ENCODE measurements around the gene ZNF454.

ZNF454 gene

DNA sequence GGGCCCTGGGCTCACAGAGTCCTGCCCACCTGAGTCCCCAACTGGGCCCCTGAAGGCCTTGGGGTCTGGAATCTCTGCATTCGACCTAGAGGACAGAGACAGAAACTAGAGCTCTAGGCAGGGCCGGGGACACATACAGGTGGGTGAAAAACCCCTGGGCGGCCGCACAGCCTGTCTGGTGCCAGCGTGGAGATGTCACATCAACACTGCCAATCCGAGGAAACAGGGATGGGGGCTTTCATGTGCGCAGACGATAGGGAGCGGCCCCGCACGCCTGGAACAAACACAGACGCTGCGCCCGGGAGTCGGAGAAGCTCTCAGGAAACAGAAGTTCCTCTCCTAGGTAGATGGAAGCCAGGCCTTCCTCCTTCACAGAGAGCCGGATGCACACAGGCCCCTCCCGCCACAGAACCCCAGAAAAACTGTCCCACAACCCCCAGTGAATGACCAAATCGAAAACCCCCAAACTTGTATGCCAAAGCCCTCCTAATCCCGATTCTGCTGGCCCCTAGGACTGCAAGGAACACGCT is 52.3 kb downstream of the ZNF454 start:
- no peak for DNase-seq (ENCODE audit: low read depth, low spot score)

DNA sequence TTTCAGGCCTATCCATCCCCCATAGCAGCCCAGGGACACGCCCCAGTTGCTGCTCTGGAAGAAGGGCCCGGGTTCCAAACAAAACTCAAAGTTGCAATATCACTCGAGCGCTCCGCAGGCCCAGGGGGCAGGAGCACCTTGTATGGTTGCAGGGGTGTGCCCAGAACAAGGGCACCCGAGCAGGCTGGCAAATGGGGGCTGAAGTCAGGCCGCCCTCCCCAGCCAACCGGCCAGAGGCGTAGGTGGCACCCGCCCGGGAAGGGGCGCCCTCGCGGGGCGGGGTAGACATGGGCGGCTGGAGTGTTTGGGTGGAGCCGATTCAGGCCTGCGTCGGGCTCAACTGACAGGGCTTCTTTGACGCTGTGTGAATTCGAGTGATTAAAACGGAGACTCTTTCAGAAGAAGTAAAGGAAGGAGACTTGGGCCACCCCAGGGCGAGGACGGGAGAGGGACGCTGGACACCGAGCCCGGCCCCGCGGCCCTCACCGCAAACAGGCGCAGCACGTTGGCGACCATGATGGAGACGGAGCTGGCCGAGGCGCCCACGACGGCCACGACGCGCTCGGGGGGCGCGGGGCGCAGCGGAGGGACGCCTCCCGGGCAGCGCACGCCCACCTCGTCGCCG is 53.1 kb downstream of the ZNF454 start:
- DNase-seq (ENCODE audit: low read depth, low spot score), result no peak

DNA sequence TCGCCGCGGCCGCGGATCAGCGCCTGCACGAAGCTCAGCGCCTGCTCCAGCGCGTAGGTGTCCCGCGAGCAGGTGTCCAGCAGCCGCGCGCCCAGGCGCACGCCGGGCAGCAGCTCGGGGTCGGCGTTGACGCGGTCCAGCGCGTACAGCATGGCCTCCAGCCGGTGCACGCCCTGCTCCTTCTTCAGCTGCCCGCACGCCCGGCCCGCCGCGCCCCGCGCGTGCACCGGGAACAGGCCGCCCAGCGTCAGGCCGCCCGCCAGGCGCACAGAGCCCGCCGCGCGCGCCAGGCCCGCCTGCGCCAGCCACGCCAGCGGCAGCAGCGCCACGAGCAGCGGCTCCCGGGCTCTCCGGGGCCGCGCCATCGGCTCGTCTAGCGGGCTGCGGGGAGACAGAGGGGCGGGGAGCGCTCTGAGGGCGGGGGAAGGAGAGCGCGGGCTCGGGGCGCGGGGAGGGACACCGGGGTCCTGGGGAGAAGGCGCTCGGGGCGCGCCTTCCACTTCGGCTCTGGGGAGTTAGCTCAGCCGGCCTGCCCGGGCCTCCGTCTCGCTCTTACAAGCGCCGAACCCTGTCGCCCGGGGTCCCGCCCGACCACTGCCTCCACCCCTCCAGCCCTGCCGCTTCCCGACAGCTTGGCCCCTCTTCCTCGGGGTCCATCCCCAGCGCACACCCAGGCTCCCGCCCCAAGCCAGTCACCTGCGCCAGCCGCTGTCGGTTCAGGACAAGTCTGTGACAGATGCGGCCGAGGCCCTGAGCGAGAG is 53.8 kb downstream of the ZNF454 start, which contains the start of gene GRM6:
GRM6 (minus strand) TSS at position 741 of the 761 bp plus-strand sequence; CDS start at position 365, 376 bp downstream.
- no peak for DNase-seq (ENCODE audit: low read depth, low spot score)

DNA sequence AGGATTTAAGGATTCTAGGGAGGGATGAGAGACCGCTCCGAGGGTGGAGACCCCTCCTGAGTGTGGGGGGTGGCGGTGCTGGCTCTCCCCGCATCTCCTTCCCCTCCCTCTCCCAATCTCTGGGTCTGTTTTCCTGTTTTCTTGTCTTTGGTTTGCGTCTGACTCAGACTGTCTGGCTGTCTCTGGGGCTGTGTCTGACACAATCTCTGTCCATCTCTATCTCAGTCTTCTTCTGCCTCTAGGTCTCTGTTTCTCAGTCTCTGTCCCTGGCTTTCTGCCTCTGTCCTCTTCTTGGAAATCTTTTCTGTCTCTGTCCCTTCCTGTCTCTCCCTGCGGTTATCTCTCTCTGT is 54.3 kb downstream of the ZNF454 start:
- DNase-seq (ENCODE audit: low read depth, low spot score), result no peak

DNA sequence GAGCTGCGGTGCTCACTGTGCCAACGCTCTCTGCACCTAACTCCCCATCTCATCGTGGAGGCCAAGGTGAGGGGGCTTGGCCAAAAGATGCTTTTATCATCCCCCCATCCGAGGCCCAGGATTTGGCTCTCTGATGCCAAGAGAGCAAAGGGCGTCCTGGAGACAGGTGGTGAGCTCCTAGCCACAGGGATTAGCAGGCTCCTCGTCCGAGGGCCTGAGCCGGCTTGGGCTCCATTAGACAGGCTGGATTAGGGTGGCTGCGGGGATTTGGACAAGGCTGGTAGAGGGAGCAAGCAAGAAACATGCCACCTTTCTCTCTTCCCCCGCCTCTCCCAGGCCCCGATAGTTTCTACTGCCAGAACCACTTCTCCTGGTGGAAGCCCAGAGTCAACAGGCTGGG is 55.2 kb downstream of the ZNF454 start:
- DNase-seq (ENCODE audit: low read depth, low spot score), result no peak

DNA sequence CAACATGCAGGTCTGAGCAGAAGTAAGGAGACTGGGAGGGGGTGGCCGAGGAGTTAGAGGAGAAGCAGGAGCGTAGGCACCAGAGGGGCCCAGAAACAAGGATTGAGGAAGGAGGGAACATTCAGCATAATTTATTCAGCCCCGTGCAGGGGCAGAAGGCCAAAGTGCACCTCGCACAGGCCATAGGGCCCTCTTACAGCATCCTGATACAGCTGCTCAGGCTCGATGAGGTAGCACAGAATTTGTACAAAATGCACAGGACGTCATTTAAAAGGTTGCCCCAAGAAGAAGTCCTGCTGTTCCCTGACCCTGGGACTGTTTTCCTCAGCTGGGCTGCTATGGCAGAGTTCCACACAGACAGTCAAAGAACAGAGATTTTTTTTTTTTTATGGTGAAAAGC is 56.2 kb downstream of the ZNF454 start:
- no peak for DNase-seq (ENCODE audit: low read depth, low spot score)

DNA sequence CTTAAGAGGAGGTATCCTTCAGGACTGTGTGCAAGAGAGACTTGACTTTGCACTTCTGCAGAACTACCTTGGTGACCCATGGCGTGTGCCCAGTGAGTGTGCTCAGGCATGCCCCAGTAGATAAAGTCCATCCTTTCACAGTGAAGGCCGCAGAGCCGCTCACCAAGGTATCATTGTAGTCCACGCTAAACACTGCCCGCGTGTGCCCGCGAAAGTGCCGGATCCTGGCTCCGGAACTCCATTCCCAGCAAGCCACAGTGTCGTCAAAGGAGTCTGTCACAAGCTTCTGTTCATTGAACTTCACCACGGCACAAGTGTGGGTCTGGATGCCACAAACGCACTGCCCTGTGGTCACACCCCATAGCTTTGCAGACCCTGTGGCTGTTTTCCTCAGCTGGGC is 57.4 kb downstream of the ZNF454 start:
- no peak for DNase-seq (ENCODE audit: low read depth, low spot score)

DNA sequence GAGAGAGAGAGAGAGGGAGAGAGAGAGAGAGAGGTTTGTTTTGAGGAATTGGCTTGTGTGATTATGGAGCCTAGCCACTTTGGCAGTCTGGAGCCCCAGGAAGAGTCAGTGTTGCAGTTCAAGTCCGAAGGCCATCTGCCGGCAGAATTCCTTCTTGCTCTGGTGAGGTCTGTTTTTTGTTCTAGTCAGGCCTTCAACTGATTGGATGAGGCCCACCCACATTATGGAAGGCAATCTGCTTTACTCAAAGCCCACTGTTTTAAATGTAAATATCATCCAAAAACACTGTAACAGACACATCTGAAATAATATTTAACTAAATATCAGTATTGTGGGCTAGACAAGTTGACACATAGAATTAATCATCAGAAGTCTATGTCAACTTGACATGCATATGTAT is 65.6 kb downstream of the ZNF454 start:
- DNase-seq (ENCODE audit: low read depth, low spot score), result no peak

DNA sequence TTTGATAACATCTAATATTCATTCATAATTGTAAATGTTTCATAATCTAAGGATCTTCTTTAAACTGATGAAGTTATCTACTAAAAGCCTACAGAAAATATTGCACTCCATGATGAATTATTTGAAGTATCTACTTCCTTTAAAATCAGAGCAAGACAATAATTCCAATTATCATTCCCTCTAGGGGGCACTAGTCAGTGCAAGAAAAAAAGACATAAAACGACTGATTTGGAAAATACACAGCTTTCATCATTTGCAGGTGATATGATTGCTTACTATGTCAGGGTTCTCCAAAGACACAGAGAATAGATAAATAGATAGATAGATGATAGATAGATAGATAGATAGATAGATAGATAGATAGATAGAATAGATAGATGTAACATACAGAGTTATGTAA is 67.7 kb downstream of the ZNF454 start:
- DNase-seq (ENCODE audit: low read depth, low spot score), result no peak
